ENCODE data around the gene RAB15.

Gene RAB15

DNA sequence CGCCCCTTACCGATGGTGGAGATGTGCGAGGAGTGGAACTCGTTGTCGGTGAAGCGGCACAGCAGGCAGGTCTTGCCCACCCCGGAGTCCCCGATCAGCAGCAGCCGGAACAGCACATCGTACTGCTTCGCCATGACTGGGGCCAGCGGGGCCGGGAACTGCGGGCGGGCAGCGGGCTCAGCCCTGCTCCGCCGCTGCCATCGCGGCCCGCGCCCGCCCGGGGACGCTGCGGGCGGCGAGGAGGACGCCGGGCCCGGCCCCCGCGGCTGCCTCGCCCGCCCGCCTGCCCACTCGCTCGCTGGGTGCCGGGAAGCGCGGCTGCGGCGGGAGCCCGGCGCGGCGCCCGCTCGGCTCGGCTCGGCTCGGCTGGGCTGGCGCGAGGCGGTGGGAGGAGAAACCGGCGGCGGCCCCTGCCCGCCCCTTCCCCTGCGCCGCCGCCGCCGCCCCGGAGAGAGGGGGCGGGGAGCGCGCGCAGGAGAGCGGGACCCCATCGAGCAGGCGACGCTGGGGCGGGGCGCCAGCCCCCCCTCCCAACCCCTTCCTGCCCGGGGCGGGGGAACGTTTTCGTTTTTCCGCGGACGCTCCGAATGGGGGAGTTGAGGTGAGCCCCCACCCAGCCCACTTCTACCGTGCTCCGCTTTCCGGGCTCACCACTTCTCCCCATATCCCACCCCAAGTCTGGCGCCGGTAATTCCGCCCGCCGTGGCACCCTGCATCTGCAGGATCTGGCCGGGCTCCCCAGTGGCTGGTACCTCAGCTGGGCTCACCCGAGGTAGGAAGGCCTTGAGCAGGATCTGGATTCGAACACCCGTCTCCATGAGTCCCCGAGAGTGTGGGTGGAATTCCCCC is at the start of gene RAB15:
RAB15 (minus strand) TSS at position 394 of the 849 bp plus-strand sequence; CDS start at position 134, 260 bp downstream.
- peak in 1 of 3 donors; percentile 15 for DNase-seq (ENCODE audit: low read depth in 2 of 3, low spot score in 1 of 3)

DNA sequence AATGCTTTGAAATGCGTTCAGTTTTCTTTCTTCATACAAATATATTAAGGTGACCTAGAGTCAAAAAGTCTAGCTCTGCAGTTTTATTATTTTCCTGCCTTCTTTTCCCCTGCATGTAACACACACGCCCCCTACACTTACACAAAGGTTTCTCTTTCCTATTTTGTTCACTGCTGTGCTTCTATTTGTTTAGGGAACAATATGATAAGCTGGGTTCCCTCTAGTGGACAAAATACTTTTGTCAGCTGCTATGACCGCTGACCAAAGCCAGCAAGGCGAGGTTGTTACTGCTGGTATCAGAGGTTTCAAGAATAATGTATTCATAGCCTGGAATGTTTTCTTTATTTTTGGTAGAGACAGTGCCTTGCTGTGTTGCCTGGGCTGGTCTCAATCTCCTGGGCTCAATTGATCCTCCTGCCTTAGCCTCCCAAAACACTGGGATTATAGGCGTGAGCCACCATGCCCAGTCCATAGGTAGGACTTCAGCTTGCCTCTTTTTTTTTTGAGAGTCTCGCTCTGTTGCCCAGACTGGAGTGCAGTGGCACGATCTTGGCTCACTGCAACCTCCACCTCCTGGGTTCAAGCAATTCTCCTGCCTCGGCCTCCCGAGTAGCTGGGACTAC is 47.9 kb upstream of the RAB15 start:
- DNase-seq (ENCODE audit: low read depth in 2 of 3, low spot score in 1 of 3) = no peak

DNA sequence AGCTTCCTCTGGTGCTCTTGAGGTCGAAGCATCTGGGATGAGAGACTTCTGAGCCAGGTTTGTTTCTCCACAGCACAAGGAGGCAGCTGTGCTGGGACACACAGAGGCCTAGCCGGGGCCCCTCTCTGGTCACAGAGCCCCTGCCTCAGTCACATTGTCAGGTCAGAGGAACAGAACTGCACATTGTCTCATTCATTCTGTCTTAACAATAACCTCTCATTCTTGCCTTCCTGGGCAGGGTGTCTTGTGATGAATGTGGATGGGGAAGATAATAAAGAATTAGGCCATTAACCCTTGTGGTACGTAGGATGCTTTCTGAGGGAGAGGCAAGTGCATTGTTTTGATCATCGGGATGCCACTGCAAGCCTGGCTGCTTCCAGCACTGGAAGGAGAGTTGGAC is 44.3 kb upstream of the RAB15 start:
- DNase-seq (ENCODE audit: low read depth in 2 of 3, low spot score in 1 of 3) = no peak

DNA sequence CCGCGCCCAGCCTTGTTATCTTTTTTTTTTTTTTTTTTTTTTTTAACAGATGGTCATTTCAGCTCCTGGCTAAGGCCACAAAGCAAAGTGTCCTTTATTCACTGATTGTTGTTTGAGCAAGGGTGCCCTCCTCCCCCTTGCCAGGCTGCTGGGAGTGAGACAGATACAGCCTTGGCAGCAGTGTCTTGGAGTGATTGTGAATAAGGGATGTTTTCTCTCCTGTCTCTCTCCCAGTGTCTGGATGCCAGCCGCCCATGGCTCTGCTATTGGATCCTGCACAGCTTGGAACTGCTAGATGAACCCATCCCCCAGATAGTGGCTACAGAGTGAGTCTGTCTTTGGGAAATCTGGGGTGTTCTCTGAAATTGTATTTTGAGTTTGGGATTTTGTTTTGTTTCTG is 43.3 kb upstream of the RAB15 start:
- DNase-seq (ENCODE audit: low read depth in 2 of 3, low spot score in 1 of 3) = no peak

DNA sequence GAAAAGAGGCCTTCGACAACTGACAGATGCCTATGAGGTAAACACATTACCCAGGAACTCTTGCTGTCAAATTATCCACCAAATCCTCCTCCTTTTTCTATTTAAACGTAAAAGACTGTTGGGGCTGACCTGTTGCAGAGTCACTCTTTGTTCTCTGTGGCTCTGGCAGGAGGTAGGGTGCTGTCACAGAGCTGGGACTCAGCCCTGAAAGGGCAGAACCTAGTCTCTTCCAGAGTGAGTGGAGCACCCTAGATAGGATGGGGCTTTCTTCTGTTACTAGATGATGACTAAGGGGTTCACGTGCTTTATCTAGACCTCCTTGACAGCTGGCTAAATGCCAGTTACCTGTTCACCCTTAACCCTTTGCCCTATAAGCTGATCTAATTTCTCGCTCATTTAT is 40.2 kb upstream of the RAB15 start:
- DNase-seq (ENCODE audit: low read depth in 2 of 3, low spot score in 1 of 3) = no peak

DNA sequence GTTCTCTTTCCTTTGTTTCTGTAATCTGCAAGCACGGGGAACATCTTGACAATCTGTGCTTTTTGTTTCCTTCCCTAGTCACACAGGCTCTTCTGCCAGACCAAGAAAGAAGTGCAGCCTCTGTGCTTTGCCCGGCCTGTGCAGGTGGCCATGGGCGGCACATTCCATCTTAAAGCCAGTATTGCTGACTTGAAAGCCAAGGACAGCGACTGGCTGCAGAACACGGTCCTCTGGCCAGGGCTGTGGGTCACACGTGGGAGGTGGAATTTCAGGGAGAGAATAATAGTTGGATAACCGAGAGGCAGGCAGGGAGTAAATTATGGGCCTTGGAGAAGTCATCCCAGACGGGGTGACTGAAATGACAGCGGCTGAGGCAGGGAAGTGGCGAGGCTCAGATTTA is 39.4 kb upstream of the RAB15 start:
- DNase-seq (ENCODE audit: low read depth in 2 of 3, low spot score in 1 of 3) = no peak

DNA sequence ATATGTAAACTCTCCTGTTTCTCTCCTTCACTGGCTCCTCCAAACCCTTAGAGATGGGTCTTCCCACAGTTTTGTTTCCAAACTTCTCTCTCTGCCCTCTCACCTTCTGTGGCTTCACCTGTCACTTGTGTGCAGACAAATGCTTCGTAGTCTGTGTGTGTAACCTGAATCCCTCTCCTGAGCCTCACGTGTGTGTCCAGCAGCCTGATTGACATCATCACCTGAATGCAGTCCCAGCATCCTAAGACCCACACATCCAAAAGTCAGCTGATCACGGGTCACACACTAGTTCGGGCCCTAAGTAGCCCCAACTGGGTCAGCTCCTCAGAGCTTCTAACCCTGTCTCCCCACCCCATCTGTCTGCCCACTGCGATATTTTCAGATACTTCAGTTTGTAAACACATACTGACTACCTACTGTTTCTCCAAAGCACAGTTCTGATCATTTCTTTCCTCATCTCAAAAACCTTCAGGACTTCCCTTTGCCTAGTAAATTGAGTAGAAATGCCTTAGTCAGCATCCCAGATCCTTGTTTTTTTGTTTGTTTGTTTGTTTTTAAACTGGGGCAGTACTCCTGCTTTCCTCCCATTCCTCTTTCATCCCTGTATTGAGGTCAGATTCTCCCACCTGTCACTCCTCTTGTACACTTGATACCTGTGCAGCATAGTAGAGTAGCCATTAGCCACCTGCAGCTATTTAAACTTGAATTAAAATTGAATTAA is 38.2 kb upstream of the RAB15 start:
- DNase-seq (ENCODE audit: low read depth in 2 of 3, low spot score in 1 of 3) = no peak

DNA sequence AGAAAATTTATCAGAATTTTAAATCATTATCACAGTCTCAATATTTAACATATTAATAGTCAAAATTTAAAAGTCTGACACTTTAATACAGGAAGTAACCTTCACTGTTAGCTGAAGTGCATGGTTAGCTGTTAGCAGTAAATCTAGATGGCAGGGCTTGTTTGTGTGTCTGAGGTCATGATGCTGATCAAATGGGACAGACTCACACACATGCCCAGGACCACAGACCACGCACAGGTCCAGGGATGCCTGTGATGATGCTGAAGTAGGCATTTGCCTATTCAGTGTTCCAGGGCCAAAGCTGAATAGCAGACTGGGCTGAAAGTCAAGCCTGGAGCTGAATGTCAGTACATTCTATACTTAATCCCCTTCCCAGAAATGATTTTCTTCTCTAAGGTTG is 35.1 kb upstream of the RAB15 start:
- no peak for DNase-seq (ENCODE audit: low read depth in 2 of 3, low spot score in 1 of 3)

DNA sequence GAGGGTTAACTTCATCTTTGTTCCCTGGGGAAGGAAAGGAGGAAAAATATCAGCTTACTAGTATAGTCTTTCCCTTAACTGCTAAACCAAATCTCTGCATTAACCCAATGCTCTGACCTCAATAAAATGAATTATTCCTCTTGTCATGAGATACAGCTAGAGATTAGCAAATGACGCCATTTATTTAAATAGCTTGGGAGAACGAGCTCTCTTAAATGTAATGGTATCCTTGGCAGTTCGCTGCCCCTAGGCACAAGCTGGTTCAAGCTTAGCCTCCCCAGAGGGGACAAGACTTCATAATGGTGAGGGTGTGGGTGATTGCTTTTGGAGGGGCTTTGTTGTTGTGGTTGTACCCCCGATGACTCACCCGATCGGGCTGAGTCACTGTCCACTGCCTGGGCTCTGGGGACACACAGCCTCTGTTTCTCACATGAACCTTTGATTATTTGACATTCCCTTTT is 34.2 kb upstream of the RAB15 start:
- no peak for DNase-seq (ENCODE audit: low read depth in 2 of 3, low spot score in 1 of 3)

DNA sequence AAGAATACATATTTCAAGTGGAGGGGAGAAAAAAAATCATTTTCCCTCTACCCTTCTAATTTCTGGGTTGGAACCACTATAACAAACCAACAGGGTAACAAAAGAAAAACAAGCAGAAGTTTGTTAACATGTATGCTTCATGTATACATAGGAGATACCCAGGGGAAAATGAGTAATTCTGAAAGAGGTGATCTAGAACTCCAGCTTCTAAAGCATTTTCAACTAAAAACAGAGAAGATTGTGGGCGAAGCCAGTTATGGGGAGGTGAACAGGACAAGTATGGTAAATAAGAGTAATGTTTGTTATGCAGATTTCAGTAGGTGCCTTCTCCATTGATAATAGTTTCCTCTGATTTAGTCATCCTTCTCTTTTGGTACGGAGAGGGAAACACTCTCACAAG is 31.3 kb upstream of the RAB15 start:
- no peak for DNase-seq (ENCODE audit: low read depth in 2 of 3, low spot score in 1 of 3)

DNA sequence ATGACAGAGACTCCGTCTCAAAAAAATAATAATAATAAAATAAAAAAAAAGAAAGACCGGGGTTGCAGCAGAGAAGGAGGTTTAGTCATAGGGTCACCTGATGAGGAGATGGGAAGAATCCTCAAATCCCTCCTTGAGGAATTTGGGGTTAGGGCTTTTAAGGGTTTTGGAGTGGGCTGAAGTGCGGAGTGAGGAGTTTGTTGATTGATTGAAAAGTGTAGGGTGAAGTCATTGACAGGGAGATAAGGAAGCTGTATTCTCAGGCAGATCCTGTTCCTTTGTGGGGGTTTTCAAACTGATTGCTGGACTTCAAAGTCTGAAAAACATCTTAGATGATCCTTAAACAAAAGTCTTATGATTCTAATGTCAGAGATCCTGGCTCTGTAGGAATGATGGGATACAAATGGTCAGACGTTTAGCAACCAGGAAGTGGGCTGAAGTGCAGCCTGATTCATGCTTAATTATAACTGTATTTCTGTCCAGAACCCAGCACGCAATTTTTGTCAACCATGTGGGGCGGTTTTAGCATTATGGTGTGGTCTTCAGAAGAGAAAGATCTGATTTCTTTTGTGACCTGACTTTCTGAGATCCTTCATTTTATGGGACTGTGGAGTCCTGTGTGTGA is 30.6 kb upstream of the RAB15 start:
- no peak for DNase-seq (ENCODE audit: low read depth in 2 of 3, low spot score in 1 of 3)

DNA sequence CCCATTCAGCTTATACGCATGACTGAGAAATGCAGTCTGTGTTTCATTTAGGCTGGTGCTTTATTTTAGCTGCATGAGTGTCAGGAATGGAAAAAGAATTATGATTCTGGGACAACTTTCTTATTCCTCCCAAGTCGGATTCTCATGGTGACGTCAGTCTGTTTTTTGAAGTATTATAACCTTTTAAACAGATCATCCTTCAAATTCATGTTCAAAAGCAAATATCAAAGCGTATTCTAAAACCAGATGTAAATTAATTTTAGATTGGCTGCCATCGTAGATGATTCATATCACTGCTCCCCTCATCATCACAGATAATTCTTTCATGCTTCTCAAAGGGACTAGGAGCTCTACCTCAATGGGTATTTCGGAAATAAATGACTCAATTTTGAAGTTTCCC is 29.6 kb upstream of the RAB15 start:
- DNase-seq (ENCODE audit: low read depth in 2 of 3, low spot score in 1 of 3) = no peak

DNA sequence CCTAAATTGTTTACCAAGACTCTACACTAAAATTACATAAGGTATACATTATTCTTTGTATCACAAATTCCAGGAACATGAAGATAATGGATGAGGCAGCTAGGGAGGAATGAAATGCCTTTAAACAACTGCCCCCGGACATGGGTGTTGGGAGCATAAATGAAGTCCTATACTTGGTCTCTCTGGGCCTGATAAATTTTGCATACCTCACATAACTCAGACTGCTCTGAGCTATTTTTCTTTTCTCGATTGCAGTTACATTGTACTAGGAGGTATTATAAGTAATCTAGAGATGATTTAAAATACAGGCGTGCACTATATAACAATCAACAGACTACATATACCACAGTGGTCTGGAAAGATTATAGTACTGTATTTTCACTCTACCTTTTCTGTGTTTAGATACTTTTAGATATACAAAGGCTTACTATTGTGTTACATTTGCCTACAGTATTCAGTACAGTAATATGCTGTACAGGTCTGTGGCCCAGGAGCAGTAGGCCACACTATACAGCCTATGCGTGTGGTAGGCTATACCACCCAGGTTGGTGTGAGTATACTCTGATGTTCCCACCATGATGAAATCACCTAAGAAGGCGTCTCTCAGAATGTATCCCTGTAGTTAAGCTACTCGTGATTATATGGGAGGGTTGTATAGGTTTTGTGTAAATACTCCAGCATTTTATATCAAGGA is 28.9 kb upstream of the RAB15 start:
- DNase-seq (ENCODE audit: low read depth in 2 of 3, low spot score in 1 of 3) = no peak

DNA sequence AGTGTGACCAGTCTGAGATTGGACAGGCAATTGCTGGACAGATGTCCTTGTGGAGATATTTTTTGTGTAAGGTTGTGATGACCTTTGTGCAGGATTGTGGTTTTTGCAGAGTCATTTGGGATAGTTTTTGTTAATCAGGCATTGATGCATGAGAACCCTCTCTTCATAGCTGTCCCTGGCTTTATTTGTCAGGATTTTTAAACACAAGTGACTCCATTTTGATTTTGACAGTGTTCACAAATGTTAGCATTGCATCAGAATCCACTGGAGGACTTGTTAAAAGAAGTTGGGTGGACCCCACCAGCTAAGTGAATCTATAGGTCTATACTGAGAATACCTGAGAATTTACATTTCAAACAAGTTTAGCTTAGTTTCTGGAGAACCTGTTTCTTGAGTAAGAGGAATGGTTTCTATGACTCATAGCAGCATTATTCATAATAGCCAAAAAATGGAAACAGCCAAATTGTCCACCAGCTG is 26.4 kb upstream of the RAB15 start:
- DNase-seq (ENCODE audit: low read depth in 2 of 3, low spot score in 1 of 3) = no peak

DNA sequence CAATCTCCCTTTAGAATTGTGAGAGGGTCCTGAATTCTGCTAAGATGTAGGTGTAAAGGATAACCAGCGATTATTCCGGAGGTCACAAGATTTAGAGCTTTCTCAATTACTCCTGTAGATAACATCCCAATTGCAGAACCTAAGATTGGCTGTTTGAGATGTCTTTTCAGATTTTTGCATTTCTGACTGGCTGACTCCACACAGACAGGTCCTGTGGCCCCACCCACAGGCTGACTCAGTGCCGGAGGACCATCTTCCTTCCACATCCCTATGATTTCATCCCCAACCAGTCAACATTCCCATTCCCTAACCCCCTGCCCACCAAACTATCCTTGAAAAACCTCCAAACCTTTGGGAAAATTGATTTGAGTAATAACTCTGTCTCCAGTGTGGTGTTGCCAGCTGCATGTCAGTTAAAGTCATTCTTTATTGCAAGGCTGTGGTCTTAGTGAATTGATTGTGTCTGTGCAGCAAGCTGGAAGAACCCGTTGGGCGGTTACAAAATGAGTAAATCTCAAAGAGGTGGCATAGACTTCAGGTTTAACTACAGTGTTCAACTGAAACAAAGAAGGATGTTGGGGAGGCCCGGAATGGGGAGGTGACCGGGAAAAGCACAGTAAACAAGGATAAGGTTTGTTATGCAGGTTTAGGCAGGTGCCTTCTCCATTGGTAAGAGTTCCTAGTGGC is 25.1 kb upstream of the RAB15 start:
- no peak for DNase-seq (ENCODE audit: low read depth in 2 of 3, low spot score in 1 of 3)

DNA sequence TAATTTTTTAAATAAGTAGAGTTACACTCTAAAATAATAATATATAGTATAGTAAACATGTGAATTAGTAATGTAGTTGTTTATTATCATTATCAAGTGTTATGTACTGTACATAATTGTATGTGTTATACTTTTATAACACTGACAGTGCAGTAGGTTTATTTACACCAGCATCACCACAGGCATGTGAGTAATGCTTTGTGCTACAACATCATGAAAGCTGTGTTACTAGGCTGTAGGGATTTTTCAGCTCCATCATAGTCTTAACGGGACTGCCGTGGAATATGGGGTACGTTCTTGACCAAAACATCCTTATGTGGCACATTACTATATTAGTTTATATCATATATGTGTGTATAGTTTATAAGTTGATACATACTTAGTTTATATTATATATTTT is 23.2 kb upstream of the RAB15 start:
- no peak for DNase-seq (ENCODE audit: low read depth in 2 of 3, low spot score in 1 of 3)

DNA sequence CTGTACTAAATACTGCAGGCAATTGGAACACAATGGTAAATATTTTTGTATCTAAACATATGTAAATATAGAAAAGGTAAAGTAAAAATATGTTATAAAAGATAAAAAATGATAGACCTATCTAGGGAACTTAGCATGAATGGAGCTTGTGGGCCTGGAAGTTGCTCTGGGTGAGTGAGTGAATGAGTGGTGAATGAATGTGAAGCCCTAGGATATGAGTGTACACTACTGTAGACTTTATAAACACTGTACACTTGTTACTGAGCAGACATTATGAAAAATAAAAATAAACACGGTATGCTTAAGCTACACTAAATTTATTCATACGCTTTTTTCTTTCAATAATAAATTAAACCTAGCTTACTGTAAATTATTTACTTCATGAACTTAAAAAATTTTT is 22.4 kb upstream of the RAB15 start:
- no peak for DNase-seq (ENCODE audit: low read depth in 2 of 3, low spot score in 1 of 3)

DNA sequence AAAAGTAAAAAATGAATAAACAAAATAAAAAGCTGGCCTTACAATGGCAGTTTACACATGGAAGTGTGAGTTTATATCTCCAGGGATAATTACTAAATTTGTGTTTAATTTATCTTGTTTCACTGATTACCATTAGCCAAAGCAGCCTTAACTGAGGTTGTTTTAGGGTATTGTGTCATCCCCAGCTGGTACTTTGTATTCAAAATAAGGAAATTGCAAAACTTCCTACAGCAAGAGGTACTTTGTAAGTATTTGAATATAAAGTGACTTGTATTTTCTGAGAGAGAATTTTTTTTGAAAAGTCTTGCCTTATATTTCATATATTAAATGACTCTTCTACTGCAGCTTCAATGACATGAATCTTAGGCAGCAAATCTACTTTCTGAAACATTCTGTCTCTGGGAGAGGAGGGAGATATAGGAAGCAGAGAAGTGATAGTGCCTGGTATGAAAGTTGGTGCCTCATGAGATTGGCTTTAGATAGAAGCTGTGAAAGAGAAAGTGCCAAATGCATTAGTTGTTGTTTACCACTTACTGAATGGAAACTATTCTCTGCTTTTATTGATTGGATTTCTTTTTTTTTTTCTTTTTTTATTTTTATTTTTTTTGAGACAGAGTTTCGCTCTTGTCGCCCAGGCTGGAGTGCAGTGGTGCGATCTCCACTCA is 21.3 kb upstream of the RAB15 start:
- DNase-seq (ENCODE audit: low read depth in 2 of 3, low spot score in 1 of 3) = no peak

DNA sequence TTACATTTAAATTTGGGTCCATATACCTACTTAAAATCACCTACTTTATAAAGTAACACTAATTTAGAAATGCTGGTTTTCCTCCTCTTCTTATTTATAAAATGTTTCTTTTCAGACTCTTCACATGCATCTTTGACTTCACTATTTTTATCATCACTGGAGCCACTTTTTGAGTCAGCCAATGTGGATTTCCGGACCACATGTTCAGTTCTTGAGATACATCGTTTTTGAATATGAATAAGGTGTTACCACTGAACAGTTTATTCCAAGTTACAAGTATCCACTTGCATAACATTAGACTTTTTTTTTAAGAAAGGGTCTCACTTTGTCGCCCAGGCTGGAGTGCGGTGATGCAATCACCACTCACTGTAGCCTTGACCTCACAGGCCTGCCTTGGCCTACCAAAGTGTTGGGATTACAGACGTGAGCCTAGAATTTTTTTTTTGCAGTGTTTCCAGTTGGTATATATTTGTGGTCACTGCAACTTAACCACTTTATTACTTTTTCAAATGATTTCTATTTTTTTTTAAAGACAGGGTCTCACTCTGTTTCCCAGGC is 20.3 kb upstream of the RAB15 start:
- no peak for DNase-seq (ENCODE audit: low read depth in 2 of 3, low spot score in 1 of 3)
